Right renal pelvis (tissue), 4 donors: ENCODE results near the gene RAD51B. TPM values are rescaled to one million over a fixed set of nuclear protein-coding genes. Genes with fewer than 3 reads are reported as not detected.

Source experiments
- DNase-seq, 4 donors: peaks; one replicate each; pipeline ENCODE4 v3.0.0-alpha.2; 2013; ENCODE audit warnings: low read depth in 4 of 4, low spot score in 3 of 4, missing footprints in 1 of 4
- polyA plus RNA-seq, 4 donors: library from polyadenylated mRNA; unstranded; fragments of 120-200 nt; gene quantifications; one replicate each; pipeline ENCODE4 v1.2.1, GENCODE V29; 2013; ENCODE audit not compliant: insufficient read length in 4 of 4

The RAD51B gene
- polyA plus RNA-seq, 4 donors, result 10.7 to 11.6 (median 11.3) TPM

DNA sequence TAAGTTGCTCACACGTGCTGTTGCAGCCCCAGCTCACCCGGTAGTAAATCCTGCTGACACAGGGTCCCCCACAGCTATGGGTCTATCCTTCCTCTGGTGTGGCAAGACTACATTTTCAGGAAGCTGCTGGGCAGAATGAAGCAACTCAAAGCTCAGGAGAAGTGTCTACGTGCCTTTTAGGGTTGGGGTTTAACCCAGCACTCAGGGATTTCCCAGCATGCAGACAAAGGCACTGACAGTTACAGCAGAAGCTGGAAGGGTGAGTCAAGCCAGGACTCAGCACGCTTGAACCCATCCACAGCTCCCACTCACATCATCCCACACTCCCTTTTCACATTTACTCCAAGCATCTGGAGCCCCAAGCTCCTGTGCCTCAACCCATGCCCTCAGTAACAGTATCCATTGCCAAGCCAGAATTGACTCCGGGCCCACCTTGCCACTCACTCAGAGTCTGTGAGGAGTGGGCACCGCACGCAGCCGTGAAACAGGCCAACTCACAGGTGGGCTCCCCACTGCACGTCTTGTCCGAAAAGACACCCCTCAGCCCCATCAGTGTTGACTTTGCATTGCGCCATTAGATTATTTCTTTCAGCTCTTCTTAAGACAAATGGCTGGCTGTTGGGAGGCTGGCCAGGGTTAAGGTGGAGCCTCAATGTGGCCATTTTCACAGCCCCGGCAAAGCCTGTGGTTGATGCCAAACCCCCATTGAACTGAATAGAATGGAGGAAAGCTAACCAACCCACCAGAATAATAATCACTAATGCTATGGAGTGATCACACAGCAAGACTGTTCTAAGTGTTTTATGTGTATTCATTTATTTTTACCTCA is 913.7 kb downstream of the RAD51B start:
- no peak for DNase-seq

DNA sequence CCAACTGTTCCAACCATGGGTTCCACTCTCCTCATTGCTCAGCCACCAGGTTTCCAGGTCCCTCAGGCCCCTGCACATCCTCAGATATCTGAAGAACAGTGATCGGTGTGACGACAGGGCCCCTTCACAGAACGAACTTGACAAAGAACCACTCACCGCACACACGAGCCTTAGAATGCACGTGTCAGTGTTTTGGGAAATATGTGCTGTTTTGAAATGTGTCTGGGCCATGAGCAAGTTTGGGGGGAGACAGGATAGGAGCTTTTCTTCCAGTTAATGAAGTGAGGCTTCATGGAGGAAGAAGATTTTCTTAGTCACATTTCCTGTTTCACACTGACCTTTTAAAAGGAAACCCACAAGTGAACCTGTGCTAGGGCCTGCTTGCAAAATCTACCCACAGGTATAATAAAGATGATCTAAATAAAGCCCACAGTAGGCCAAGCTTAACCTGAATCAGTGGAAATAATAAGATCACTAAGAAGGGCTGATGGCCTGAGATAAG is 914.7 kb downstream of the RAD51B start:
- DNase-seq, result no peak

DNA sequence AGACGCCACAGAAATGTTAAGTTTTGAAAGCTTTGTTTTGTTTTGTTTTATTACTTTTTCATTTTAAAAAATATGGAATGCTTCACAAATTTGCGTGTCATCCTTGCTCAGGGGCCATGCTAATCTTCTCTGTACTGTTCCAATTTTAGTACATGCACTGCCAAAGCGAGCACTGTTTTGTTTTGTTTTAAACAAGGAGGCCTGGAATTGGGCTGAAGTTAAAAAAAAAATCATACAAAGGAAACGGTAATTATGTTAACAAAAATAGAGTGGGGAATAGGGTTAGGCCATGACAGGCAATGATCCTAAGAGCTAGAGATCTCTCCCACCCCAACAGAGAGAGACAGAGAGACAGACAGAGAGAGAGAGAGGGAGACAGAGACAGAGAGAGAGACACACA is 916.3 kb downstream of the RAD51B start:
- no peak for DNase-seq

DNA sequence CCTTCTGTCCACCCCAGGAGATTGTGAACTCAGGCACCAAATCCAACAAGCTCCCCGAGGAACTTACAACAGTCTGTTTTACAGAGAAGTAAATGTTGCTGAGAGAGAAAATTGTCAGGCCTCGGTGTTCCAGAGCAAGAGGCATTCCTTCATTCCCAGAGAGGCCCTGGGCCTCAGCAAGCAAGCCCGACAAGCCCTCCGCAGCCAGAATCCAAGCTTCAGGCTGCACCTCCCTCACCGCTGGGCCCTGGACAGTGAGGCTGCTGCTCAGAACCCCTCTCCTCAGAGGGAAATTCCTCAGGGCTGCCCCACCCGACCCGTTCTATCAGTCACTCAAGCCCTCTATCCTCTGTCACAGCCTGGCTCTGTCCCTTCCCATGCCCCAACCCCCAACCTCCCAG is 916.9 kb downstream of the RAD51B start:
- DNase-seq, result no peak

DNA sequence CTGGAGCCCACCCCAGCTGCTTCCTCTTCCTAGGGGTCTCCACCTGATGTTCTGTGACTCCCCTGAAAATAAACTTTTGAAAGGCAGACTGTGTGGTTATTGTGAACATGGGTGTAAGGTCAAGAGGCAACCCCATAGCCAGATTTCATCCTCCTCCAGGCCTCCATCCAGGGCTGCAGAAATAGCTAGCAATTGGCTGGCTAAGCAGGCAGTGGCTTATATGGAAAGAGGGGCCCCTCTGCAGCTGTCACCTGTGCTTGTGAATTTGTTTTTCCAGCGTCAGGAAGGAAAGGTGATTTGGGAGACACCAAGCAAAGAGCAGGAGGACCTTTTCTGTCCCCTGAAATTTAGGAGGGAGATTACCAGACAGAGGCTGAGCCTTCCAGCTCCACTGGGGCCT is 917.5 kb downstream of the RAD51B start:
- DNase-seq, result no peak

DNA sequence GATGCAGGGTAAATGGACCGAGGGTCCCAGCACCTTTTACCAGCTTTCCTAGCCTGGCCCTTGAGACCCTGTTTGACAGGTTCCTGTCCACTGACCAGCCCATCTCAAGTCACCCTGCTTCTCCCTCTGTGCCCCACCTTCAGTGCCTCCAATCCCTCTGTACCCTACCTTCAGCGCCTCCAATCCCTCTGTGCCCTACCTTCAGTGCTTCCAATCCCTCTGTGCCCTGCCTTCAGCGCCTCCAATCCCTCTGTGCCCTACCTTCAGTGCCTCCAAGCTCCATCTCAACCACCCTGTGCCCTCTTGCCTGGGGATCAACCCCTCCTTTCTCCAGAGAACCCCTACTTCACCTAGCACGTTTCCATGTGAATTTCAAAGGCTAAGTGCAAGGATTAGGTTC is 919.0 kb downstream of the RAD51B start:
- DNase-seq, result no peak

DNA sequence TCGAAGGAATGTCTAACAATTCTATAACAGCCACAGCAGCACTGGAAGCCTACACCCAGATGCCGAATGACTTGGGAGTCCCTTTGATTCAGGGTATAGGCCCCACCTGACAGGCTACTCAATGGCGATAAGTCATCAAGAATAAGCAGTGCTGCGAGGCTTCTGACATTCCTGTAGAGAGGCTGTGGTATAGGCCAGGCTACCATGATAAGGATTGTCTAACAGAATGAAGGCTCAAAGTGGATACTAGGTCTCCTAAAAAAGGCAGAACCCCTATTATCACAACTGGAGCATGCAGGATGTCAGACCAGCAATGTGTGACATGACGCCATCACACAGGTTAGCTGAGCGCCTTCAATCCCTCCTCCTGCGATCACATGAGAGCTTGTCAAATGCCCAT is 920.1 kb downstream of the RAD51B start:
- no peak for DNase-seq

DNA sequence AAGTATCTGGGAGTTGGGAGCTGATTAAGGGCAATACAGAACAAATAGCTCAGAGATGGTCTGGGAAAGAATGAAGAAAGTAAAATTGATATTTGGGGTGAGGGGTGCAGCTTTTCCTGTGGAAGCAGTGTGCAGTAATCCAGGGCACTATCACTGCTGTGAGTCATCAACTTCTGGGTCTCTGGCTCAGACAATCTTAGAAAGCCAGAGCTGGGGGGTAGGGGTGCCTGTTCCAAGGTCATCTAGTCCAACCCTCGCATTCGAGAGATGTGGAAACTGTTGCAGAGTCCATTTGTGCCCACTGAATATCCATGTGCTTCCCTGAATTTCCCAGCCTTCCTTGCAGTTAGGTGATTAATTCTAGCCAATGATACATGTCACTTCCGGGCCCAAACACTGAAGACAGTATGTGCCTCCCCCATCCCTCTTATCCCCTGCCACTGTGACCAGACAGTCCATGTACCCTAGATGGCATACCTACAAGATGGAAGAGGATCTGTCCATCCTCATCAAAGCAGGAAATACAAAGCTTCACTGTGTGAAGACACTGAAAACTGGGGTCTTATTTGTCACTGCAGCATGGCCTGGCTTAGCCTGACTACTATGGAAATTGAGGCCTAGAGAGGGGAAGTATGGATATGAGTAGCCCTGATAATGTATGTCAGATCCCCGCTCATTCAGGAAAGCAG is 921.4 kb downstream of the RAD51B start:
- DNase-seq, result no peak

DNA sequence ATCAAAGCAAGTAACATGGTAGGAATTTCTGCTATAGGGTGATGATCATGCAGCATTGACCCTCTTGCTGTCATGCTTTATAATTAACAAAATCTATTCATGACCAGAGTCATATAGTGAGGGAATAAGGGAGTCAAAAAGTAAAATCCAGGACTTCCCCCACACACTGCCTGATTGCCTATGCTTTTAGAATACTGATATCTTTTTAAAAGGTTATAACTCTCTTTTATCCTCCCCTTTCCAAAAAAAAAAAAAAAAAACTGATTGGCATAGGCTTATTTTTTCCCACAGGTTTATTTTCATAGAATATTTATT is 921.9 kb downstream of the RAD51B start:
- DNase-seq, result no peak

DNA sequence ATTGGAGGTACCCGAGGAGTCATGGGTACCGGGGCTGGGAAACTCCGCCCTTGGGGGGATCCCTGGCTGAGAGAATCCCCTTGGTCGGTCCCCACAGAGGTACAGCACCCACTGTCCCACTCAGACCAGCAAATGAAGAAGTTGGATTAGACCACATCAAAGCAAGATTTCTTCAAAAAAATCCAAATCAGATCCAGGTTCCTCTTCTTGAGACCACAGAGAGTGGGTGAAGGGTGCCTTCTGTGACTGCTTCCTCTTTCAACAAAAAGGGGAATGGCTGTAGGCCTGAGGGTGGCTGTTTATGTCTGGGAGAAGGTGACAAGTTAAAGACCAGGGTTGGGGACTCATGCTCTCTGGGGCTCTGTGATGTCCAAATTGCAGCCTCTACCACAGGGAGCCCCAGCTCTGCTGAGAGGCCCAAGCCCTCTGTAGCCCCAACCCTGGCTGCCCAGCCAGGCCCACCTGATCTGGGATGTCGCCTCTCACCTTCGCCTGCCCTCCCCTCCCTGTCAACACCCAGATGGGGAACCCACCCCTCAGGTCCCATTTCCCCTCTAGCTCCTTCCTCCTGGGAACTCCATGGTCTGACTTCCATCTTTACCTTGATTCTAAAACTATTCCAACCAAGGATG is 922.4 kb downstream of the RAD51B start:
- no peak for DNase-seq

DNA sequence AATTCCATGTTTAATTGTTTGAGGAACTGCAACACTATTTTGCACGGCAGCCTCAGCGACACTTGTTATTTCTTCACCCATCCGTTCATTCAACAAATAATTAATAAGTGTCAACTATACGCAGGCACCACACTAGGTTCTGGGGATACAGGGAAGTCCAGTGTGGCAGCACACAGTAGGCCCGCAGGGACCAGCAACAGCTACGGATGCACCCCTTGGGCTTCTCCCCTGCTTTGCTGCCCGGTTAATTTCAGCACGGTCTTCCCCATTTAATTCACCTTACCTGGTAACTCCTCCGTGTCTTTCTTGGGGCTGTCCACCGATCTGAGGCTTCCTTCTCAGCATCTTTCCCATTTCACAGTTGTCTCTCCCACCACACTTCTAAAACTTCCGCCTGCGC is 925.0 kb downstream of the RAD51B start:
- no peak for DNase-seq

DNA sequence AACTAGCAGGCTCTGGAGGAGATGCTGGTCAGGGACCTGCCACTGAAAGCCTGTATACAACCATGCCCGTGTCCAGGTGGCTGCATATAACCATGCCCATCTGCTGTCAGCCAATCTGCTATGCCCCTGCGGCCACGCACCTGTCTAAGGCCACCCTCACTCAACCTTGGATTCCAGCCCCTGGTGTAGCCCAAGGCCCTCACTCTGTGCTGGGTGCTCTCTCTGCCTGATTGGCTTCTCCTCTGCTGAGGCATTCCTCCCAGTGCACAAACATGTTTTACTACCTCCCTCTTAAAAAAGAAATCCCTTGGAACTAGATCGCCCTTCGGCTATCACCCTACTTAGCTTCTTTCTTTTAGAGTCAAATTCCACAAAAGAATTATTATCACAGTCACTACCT is 927.8 kb downstream of the RAD51B start:
- no peak for DNase-seq

DNA sequence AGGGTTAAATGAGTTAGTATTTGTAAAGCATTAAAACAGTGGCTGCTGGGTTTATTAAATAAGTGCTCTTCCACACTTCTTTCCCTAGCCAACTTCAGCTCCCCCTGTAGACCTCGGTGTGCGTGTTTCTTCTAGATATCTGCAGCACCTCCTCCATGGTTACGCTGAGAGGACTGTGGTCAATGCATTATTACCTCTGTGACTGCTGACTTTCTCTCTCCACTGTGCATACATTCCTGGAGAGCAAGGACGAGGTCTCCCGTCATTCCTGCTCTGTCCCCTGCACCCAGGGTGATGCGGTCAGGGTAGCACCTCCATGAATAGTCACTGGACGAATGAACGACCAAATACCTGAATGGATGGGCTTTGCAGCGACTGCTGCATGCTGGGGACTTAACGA is 928.7 kb downstream of the RAD51B start:
- no peak for DNase-seq

DNA sequence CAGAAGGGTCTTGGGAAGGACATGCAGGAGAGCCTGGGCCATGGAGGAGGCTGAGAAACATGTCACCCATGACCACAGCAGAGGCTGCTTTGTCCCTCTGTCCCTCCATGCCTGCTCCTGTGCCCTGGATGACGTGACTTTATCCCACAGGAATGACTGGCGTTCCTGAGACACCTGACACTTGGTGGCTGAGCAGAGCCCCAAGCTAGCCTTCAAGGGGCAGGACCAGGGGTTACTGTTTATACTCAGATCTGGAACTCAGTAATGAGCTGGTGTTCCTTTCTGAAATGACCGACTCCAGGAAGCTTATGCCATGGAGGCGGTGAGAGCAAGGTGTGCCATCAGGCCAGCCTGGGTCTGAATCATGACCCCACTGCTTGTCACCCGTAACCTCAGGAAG is 929.1 kb downstream of the RAD51B start:
- no peak for DNase-seq

DNA sequence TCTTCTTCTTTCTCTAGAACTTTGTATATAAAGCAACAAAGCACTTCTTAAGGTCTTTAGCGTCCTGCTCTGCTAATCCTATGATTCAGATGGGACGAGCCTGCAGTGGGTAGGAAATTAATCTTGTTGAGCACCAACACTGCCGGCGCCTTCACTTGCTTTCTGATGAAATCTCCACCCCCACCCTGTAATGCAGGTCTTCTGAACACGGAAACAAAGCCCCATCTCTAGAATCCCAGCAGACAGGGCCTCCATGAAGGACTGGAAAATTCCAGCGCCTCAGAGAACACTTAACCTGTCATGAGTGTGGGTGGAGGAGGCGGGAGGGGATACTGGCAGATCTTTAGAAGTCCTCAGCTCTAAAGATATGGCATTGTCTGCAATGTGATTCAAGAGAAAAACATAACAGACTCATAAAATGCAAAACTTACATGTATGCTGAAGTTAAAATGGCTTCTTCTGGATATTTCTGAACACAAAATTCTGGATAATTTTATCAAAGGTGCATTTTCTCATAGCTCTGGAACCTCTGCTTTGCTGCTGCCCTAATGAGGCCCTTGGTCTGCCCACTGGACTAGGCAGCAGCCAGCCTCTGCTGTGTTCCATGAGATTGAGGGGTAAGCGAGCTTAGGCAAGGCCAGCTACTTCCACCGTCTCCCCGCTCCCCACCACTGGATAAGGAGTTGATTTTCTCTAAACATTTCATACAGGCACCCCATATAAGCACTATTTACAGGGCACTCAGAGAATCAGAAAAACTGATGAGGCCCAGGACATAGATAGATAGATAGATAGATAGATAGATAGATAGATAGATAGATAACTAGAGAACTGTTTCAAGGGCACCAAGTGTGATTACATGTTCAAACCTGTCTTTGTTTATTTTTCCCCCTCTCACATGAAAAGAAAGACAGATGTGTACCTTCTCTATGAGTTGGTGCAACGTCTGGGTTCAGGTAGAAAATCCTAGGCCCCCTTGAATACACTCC is 930.2 kb downstream of the RAD51B start:
- no peak for DNase-seq

DNA sequence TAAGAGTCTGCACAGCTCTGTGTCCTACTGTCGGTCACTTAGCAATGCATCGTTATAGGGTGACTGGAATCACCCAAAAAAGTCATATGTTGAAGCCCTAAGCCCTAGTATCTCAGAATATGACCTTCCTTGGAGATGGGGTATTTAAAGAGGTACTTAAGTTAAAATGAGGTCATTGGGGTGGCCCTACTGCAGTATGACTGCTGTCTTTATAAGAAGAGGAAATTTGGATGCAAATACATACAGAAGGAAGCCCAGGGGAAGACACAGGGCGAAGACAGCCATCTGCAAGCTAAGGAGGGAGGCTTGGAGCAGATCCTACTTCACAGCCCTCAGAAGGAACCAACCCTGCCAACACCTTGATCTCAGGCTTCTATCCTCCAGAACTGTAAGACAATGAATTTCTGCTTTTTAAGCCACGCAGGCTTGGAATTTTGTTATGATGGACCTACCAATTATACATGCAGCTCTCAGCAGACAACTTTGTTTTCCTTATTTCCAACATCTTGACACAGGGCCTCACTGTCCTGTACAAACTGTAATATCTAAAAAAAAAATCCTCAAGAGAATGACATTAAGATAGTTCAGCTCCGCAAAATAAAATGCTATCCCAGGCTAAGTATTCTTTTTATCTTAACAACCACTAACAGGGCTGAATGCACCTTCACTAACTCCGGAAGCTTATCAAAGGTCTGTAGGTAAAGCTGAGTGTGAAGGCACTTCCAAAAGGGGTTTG is 932.9 kb downstream of the RAD51B start:
- no peak for DNase-seq

DNA sequence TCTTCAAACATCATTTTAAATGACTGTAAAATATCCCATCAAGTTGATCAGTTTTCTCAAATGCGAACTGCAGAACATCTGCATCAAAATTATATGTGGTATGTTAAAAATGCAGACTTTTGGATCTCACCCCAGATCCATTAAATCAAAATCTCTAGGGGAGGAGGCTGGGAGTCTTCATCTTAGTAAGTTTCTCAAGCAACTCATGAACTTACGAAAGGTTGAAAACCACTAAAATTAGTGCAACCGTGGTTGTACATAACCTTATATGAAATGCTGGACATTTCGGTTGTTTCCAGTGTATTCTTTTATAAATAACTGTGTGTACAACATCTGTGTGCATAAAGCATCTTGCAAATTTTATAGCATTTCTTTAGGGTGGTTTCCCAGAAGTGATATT is 934.1 kb downstream of the RAD51B start:
- DNase-seq, result no peak

DNA sequence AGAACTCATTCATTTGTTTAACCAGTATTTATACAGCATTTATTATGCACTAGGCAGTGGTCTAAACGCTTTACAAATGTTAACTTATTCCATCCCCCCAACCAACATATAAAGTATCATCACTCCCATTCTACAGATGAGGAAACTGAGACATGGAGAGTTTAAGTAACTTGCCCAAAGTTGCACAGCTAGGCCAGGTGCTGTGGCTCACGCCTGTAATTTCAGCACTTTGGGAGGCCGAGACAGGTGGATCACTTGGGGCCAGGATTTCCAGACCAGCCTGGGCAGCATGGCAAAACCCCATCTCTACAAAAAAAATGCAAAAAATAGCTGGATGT is 935.4 kb downstream of the RAD51B start:
- no peak for DNase-seq

DNA sequence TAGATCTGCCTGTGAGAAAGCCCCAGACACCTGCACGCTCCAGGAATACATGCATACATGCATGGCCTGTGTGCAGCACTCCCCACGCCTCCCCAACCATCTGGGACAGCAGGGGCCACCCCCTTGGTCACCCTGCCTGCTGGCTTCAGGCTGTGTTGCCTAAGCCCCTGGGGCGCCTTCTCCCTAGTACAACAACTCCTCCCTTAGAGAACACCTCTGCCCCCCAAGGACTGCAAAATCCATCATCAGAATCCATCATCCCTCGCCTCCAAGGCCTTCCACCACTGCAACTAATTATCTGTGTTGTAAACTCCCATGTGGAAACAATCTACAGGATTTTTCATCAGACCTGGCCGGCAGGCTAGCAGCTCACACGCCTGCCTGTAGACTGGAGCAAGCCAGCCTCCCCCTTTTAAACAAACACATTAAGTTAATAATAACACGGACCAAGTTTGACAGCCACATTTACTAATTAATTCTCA is 936.5 kb downstream of the RAD51B start:
- no peak for DNase-seq

DNA sequence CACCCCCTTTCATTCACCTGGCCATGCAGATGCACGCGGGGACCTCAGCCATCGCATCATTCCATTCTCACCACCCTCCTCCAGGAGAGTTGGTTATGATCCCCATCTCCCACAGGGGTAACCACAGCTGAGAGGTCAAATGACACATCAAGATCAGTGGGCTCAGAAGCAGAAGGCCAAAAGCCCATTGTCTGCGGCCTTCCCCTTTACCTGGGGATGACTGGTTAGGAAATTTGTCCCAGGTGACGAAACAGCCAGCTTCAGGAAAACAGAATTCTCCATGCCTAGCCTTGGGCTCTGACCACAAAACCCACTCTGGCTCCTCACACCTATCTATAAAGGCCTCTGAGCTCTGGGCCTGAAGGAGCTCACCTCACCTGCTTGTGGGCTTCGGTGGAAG is 937.2 kb downstream of the RAD51B start:
- no peak for DNase-seq
